WTC11 (cell line): ENCODE results near the gene TOGARAM2. TPM values are rescaled to one million over a fixed set of nuclear protein-coding genes. Genes with fewer than 3 reads are reported as not detected.

Experiments used
- ATAC-seq: fragments of 200-7000 bp; cut with Tn5 transposase; 2 replicates; pipeline ENCODE4 v1.10.0; 2021; ENCODE audit warnings: mild to moderate bottlenecking, moderate library complexity
- CTCF ChIA-PET: fragments of 300-600 bp; sonication (Branson Sonifier 250); formaldehyde crosslinking; loops from one replicate; lab custom pipeline; 2021; ENCODE audit warnings: antibody characterized with exemption; lab: Charles Lee
- POLR2A ChIA-PET: fragments of 350-600 bp; sonication (Branson Sonifier 250); formaldehyde crosslinking; loops from one replicate; lab custom pipeline; 2021; ENCODE audit warnings: antibody characterized with exemption; lab: Charles Lee
- DNase-seq: peaks from one replicate; pipeline ENCODE4 v3.0.0; 2021; ENCODE audit warnings: low spot score
- H3K27ac Mint-ChIP-seq: 2 replicates; pipeline ENCODE4 v1.8.0; 2021; ENCODE audit warnings: mixed read lengths
- H3K27me3 Mint-ChIP-seq: 2 replicates; pipeline ENCODE4 v1.8.0; 2021; ENCODE audit warnings: low read depth, mild to moderate bottlenecking, moderate library complexity, mixed read lengths
- H3K36me3 Mint-ChIP-seq: 2 replicates; pipeline ENCODE4 v1.8.0; 2021; ENCODE audit warnings: mixed read lengths
- H3K4me1 Mint-ChIP-seq: 2 replicates; pipeline ENCODE4 v1.8.0; 2022; ENCODE audit warnings: mixed read lengths
- H3K4me3 Mint-ChIP-seq: 2 replicates; pipeline ENCODE4 v1.8.0; 2021; ENCODE audit warnings: mild to moderate bottlenecking, moderate library complexity, mixed read lengths
- H3K9me3 Mint-ChIP-seq: 2 replicates; pipeline ENCODE4 v1.8.0; 2021; ENCODE audit warnings: mixed read lengths
- ATF1 ChIP-seq: sonication (generic); formaldehyde crosslinking; IDR thresholded peaks from 2 replicates; pipeline ENCODE4 v1.8.1; 2023; ENCODE audit warnings: mild to moderate bottlenecking, moderate library complexity, missing genetic modification reagents
- OVOL2 ChIP-seq: fragments of 250-450 bp; sonication (Bioruptor Pico); IDR thresholded peaks from 2 replicates; pipeline ENCODE4 v1.9.0; 2021; ENCODE audit warnings: mild to moderate bottlenecking, borderline replicate concordance
- RORB ChIP-seq: fragments of 250-450 bp; sonication (Bioruptor Pico); IDR thresholded peaks from 2 replicates; pipeline ENCODE4 v1.9.0; 2021; ENCODE audit warnings: mild to moderate bottlenecking
- total RNA-seq: library from RNA; stranded (reverse); gene quantifications from 3 replicates; pipeline ENCODE4 v1.2.3, GENCODE V29; 2021
- TF ChIP-seq, protein P1 (sequence below): fragments of 250-450 bp; sonication (Bioruptor Pico); IDR thresholded peaks from 2 replicates; pipeline ENCODE4 v1.9.0; 2021; ENCODE audit warnings: mild to moderate bottlenecking
- TF ChIP-seq, protein P2 (sequence below): sonication (generic); formaldehyde crosslinking; conservative IDR thresholded peaks from 2 replicates; pipeline ENCODE4 v1.8.1; 2022; ENCODE audit warnings: mild to moderate bottlenecking, missing genetic modification reagents
- TF ChIP-seq, protein P3 (sequence below): sonication (generic); formaldehyde crosslinking; IDR thresholded peaks from 2 replicates; pipeline ENCODE4 v1.8.0; 2023; ENCODE audit warnings: missing genetic modification reagents
- TF ChIP-seq, protein P4 (sequence below): fragments of 250-450 bp; sonication (Bioruptor Pico); conservative IDR thresholded peaks from 2 replicates; pipeline ENCODE4 v1.9.0; 2021; ENCODE audit warnings: mild to moderate bottlenecking
- TF ChIP-seq, protein P5 (sequence below): sonication (generic); formaldehyde crosslinking; IDR thresholded peaks from 2 replicates; pipeline ENCODE4 v1.8.1; 2022; ENCODE audit warnings: low read depth, missing genetic modification reagents, borderline replicate concordance
- TF ChIP-seq, protein P6 (sequence below): sonication (generic); formaldehyde crosslinking; IDR thresholded peaks from 2 replicates; pipeline ENCODE4 v1.8.1; 2023; ENCODE audit warnings: mild to moderate bottlenecking, missing genetic modification reagents, borderline replicate concordance
- TF ChIP-seq, protein P7 (sequence below): sonication (generic); formaldehyde crosslinking; IDR thresholded peaks from 2 replicates; pipeline ENCODE4 v1.8.1; 2022; ENCODE audit warnings: mild to moderate bottlenecking, moderate library complexity, missing genetic modification reagents
- TF ChIP-seq, protein P8 (sequence below): sonication (generic); formaldehyde crosslinking; conservative IDR thresholded peaks from 2 replicates; pipeline ENCODE4 v1.8.1; 2023; ENCODE audit warnings: mild to moderate bottlenecking, low read depth, missing genetic modification reagents, moderate library complexity

The TOGARAM2 gene
- total RNA-seq, 1 experiment from 2014 or later, result 1.0 TPM

DNA sequence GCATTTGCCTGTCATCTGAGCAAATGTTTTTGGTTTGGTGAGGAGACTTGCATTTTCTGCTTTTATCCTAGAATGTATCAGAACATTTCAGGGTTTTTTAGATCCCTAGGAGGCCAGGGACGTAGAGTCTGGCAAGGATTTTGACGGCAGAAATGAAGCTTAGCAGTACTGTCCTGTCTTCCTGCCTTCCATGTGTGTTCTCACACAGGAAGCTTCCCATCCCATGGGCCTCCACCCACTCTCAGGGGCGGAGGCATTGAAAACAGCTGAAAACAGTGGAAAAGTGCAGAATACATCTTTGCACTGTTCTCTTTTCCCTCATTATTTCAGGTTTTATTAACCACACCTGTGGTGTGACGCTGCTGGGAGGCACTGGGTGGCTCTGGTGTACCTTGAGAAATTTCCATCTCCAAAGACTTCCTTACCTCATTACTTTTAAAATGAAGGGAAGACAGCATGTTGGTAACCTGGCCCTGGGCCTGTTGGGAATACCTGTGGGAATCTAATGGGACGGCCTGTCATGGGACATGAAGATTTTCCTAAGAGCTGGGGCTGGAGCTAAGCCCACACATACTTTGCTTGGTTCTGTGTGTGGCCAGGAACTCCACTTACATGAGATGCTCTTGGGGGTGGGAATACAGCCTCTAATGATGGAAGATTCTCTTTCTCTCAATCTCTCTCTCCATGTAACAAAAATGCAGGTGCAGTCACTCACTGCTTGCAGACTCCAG lies 72.7 kb downstream of the TOGARAM2 start (continued):
- TF ChIP-seq, protein P1, sequence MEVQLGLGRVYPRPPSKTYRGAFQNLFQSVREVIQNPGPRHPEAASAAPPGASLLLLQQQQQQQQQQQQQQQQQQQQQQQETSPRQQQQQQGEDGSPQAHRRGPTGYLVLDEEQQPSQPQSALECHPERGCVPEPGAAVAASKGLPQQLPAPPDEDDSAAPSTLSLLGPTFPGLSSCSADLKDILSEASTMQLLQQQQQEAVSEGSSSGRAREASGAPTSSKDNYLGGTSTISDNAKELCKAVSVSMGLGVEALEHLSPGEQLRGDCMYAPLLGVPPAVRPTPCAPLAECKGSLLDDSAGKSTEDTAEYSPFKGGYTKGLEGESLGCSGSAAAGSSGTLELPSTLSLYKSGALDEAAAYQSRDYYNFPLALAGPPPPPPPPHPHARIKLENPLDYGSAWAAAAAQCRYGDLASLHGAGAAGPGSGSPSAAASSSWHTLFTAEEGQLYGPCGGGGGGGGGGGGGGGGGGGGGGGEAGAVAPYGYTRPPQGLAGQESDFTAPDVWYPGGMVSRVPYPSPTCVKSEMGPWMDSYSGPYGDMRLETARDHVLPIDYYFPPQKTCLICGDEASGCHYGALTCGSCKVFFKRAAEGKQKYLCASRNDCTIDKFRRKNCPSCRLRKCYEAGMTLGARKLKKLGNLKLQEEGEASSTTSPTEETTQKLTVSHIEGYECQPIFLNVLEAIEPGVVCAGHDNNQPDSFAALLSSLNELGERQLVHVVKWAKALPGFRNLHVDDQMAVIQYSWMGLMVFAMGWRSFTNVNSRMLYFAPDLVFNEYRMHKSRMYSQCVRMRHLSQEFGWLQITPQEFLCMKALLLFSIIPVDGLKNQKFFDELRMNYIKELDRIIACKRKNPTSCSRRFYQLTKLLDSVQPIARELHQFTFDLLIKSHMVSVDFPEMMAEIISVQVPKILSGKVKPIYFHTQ (CRISPR knock-in tag), result no peak
- TF ChIP-seq RORB, result no peak
- TF ChIP-seq ATF1 (CRISPR knock-in tag), result no peak
- TF ChIP-seq, protein P2, sequence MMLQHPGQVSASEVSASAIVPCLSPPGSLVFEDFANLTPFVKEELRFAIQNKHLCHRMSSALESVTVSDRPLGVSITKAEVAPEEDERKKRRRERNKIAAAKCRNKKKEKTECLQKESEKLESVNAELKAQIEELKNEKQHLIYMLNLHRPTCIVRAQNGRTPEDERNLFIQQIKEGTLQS (CRISPR knock-in tag), result no peak

DNA sequence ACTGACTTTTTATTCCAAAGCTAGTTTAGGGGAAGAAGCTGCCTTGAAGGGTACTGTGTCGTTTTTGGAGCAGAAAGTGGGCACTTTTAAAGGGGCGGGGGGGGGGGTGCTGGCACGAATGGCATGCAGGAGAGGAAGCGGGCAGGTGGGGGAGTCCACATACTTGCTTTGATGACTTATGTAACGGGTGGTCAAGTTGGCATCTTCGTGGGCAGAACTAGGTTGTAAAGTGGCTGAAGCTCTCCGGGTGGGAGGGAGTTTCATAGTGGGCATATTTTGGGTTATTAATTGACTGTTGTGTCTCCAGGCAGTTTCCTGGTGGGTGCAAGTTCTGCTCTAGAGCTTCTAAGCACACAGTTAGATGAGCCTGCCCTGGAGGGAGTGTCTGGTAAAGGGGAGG lies 73.3 kb downstream of the TOGARAM2 start:
- no peak for ATAC-seq
- Mint-ChIP-seq H3K27me3 (no peaks in the 10 kb centered on the region), H3K36me3 (no peaks in the 10 kb centered on the region), H3K9me3 (no peaks in the 10 kb centered on the region), H3K4me1 (peaks cover 19% of the 10 kb centered on the region), H3K4me3 (no peak overlapping the region), H3K27ac (no peak overlapping the region)
- CTCF ChIA-PET, result no interaction called here
- no peak for DNase-seq
- POLR2A ChIA-PET, result no interaction called here
- TF ChIP-seq, protein P3, sequence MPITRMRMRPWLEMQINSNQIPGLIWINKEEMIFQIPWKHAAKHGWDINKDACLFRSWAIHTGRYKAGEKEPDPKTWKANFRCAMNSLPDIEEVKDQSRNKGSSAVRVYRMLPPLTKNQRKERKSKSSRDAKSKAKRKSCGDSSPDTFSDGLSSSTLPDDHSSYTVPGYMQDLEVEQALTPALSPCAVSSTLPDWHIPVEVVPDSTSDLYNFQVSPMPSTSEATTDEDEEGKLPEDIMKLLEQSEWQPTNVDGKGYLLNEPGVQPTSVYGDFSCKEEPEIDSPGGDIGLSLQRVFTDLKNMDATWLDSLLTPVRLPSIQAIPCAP, result no peak
- TF ChIP-seq, protein P4, sequence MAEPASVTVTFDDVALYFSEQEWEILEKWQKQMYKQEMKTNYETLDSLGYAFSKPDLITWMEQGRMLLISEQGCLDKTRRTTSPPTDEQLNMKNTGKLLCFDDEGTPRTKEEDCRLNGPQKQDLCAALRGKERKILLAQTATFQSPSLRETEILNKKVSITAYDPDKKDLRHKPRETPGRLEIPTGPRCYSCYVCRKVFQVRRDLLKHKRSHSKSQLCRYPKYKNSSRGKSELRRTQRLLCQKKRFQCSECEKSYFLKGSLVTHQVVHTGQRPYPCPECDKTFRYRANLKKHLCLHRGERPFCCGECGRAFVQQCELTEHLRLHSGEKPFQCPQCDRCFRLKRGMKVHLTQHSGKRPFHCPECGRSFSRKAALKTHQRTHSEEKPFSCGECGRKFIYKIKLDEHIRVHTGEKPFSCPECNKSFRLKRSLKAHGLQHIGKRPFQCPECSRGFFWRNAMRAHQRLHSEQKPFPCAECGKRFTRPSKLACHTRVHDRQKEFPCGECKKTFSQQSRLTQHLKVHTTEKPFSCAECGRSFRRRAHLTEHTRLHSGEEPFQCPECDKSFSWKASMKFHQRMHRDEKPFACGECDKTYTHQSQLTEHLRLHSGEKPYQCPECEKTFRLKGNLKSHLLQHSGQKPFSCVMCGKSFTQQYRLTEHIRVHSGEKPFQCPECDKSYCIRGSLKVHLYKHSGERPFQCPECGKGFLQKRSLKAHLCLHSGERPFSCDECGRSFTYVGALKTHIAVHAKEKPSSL (CRISPR knock-in tag), result no peak
- TF ChIP-seq OVOL2 (CRISPR knock-in tag), result no peak
- TF ChIP-seq, protein P5, sequence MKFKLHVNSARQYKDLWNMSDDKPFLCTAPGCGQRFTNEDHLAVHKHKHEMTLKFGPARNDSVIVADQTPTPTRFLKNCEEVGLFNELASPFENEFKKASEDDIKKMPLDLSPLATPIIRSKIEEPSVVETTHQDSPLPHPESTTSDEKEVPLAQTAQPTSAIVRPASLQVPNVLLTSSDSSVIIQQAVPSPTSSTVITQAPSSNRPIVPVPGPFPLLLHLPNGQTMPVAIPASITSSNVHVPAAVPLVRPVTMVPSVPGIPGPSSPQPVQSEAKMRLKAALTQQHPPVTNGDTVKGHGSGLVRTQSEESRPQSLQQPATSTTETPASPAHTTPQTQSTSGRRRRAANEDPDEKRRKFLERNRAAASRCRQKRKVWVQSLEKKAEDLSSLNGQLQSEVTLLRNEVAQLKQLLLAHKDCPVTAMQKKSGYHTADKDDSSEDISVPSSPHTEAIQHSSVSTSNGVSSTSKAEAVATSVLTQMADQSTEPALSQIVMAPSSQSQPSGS (CRISPR knock-in tag), result no peak
- TF ChIP-seq, protein P6, sequence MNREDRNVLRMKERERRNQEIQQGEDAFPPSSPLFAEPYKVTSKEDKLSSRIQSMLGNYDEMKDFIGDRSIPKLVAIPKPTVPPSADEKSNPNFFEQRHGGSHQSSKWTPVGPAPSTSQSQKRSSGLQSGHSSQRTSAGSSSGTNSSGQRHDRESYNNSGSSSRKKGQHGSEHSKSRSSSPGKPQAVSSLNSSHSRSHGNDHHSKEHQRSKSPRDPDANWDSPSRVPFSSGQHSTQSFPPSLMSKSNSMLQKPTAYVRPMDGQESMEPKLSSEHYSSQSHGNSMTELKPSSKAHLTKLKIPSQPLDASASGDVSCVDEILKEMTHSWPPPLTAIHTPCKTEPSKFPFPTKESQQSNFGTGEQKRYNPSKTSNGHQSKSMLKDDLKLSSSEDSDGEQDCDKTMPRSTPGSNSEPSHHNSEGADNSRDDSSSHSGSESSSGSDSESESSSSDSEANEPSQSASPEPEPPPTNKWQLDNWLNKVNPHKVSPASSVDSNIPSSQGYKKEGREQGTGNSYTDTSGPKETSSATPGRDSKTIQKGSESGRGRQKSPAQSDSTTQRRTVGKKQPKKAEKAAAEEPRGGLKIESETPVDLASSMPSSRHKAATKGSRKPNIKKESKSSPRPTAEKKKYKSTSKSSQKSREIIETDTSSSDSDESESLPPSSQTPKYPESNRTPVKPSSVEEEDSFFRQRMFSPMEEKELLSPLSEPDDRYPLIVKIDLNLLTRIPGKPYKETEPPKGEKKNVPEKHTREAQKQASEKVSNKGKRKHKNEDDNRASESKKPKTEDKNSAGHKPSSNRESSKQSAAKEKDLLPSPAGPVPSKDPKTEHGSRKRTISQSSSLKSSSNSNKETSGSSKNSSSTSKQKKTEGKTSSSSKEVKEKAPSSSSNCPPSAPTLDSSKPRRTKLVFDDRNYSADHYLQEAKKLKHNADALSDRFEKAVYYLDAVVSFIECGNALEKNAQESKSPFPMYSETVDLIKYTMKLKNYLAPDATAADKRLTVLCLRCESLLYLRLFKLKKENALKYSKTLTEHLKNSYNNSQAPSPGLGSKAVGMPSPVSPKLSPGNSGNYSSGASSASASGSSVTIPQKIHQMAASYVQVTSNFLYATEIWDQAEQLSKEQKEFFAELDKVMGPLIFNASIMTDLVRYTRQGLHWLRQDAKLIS (CRISPR knock-in tag), result no peak

DNA sequence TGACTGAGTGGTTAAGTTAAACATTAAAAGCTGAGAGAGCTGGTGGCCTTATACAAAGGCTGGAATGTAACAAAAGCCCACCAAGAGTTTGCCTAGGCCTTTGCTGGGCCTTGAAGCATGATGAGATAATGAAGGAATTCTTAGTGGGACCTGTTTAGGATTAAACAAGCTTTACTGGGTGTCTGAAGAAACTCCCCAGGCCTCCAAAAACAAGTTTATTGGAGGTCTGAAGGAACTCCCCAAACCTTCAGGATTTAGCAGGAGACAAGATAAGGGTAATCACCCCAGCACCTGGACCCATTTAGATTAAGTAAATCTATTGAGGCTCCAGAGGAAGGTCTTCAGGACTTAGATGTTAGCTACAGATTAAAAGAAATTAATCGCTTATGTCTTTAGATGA lies 74.5 kb downstream of the TOGARAM2 start:
- ATAC-seq (no peak), DNase-seq (no peak)
- POLR2A ChIA-PET, result no interaction called here
- Mint-ChIP-seq H3K27me3 (no peaks in the 10 kb centered on the region), H3K9me3 (no peaks in the 10 kb centered on the region), H3K27ac (no peak overlapping the region), H3K4me3 (no peak overlapping the region), H3K4me1 (peaks cover 19% of the 10 kb centered on the region), H3K36me3 (no peaks in the 10 kb centered on the region)
- CTCF ChIA-PET, result no interaction called here
- TF ChIP-seq, protein P7, sequence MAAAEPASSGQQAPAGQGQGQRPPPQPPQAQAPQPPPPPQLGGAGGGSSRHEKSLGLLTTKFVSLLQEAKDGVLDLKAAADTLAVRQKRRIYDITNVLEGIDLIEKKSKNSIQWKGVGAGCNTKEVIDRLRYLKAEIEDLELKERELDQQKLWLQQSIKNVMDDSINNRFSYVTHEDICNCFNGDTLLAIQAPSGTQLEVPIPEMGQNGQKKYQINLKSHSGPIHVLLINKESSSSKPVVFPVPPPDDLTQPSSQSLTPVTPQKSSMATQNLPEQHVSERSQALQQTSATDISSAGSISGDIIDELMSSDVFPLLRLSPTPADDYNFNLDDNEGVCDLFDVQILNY (CRISPR knock-in tag), result no peak
- TF ChIP-seq, protein P4 (CRISPR knock-in tag), result no peak
- TF ChIP-seq, protein P8, sequence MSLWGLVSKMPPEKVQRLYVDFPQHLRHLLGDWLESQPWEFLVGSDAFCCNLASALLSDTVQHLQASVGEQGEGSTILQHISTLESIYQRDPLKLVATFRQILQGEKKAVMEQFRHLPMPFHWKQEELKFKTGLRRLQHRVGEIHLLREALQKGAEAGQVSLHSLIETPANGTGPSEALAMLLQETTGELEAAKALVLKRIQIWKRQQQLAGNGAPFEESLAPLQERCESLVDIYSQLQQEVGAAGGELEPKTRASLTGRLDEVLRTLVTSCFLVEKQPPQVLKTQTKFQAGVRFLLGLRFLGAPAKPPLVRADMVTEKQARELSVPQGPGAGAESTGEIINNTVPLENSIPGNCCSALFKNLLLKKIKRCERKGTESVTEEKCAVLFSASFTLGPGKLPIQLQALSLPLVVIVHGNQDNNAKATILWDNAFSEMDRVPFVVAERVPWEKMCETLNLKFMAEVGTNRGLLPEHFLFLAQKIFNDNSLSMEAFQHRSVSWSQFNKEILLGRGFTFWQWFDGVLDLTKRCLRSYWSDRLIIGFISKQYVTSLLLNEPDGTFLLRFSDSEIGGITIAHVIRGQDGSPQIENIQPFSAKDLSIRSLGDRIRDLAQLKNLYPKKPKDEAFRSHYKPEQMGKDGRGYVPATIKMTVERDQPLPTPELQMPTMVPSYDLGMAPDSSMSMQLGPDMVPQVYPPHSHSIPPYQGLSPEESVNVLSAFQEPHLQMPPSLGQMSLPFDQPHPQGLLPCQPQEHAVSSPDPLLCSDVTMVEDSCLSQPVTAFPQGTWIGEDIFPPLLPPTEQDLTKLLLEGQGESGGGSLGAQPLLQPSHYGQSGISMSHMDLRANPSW (CRISPR knock-in tag), result no peak
